ENCODE results near the gene SHISAL1. TPM values are rescaled to one million over a fixed set of nuclear protein-coding genes. Genes with fewer than 3 reads are reported as not detected.

Gene SHISAL1
- total and polyA plus RNA-seq, 2 donors (not counting 1 experiment from before 2014, with no cell fraction given) = not detected

DNA sequence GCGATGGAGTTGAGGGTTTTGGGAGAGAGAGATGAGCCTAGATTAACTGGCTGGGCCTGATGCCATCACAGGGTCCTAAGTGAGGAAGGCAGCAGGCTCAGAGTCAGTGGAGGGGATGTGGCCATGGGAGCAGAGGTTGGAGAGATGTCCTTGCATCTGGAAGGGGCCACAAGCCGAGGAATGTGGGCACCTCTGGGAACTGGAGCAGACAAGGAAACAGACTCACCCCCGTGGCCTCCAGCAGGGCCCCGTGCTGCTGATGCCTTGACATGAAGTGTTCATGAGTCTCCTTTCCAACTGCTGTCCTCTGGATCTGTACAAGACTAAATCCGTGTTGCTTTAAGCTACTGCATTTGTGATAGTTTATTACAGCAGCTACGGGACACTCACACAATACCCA is 49.2 kb downstream of the SHISAL1 start:
- no peak overlapping the region for H3K27ac Mint-ChIP-seq
- intact Hi-C loops (cut with micrococcal nuclease) = no loop called here
- no peaks in the 10 kb centered on the region for H4K20me1 ChIP-seq (ENCODE audit: control insufficient read depth, insufficient read depth, low read length, poor library complexity, severe bottlenecking)
- no peaks in the 10 kb centered on the region for H3K27me3 ChIP-seq (replicated peaks in 1 of 4; ENCODE audit: control extremely low read depth in 1 of 4, control insufficient read depth in 3 of 4, insufficient read depth in 4 of 4, low read length in 3 of 4)
- ATAC-seq (ENCODE audit: low read depth) (no peak), DNase-seq (no peak)
- no peak overlapping the region for H3K4me3 Mint-ChIP-seq
- peaks cover 25% of the 10 kb centered on the region for H3K27me3 Mint-ChIP-seq
- no peak overlapping the region for H3K9ac ChIP-seq (ENCODE audit: low read length)
- H3K9me3 ChIP-seq (ENCODE audit: control extremely low read depth in 1 of 3, control insufficient read depth in 2 of 3, insufficient read depth in 1 of 3, low read length in 2 of 3) = peaks cover 0 to 3% (median 0%) of the 10 kb centered on the region in 3 donors
- no peaks in the 10 kb centered on the region for H3K4me1 Mint-ChIP-seq
- H2AFZ ChIP-seq (ENCODE audit: insufficient read depth, low read depth, low read length, poor library complexity, severe bottlenecking) = no peak overlapping the region
- H3K4me3 ChIP-seq (ENCODE audit: control extremely low read depth in 1 of 5, extremely low read depth in 1 of 5, insufficient read depth in 1 of 5, low read depth in 2 of 5, low read length in 4 of 5) = no peak overlapping the region
- no peaks in the 10 kb centered on the region for H3K9me3 Mint-ChIP-seq (ENCODE audit: insufficient read depth)
- POLR2A ChIA-PET = no interaction called here
- no peak overlapping the region for H3K4me2 ChIP-seq (replicated peaks; ENCODE audit: low read depth, low read length, poor library complexity, severe bottlenecking)
- TF ChIP-seq, protein P1, sequence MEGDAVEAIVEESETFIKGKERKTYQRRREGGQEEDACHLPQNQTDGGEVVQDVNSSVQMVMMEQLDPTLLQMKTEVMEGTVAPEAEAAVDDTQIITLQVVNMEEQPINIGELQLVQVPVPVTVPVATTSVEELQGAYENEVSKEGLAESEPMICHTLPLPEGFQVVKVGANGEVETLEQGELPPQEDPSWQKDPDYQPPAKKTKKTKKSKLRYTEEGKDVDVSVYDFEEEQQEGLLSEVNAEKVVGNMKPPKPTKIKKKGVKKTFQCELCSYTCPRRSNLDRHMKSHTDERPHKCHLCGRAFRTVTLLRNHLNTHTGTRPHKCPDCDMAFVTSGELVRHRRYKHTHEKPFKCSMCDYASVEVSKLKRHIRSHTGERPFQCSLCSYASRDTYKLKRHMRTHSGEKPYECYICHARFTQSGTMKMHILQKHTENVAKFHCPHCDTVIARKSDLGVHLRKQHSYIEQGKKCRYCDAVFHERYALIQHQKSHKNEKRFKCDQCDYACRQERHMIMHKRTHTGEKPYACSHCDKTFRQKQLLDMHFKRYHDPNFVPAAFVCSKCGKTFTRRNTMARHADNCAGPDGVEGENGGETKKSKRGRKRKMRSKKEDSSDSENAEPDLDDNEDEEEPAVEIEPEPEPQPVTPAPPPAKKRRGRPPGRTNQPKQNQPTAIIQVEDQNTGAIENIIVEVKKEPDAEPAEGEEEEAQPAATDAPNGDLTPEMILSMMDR (IDR thresholded peaks at IDR 0.05) = no peak
- TF ChIP-seq EZH2 (IDR thresholded peaks at IDR 0.05; ENCODE audit: borderline replicate concordance, insufficient read depth, low read depth, low read length, poor library complexity, severe bottlenecking) = no peak
- H3K4me1 ChIP-seq (ENCODE audit: control insufficient read depth in 2 of 2, insufficient read depth in 2 of 2, low read length in 2 of 2) = no peaks in the 10 kb centered on the region
- WGBS (ENCODE audit: insufficient coverage) = 100% methylated on average over 4 of the region's 6 CpGs
- H3K36me3 ChIP-seq (replicated peaks in 1 of 2; ENCODE audit: control extremely low read depth in 1 of 2, control insufficient read depth in 1 of 2, extremely low read depth in 1 of 2, insufficient read depth in 2 of 2, low read length in 1 of 2) = no peaks in the 10 kb centered on the region
- H3K27ac ChIP-seq (ENCODE audit: low read length in 2 of 2) = no peak overlapping the region
- H3K79me2 ChIP-seq (ENCODE audit: control insufficient read depth, insufficient read depth, low read length) = no peaks in the 10 kb centered on the region
- CTCF ChIA-PET = no interaction called here

DNA sequence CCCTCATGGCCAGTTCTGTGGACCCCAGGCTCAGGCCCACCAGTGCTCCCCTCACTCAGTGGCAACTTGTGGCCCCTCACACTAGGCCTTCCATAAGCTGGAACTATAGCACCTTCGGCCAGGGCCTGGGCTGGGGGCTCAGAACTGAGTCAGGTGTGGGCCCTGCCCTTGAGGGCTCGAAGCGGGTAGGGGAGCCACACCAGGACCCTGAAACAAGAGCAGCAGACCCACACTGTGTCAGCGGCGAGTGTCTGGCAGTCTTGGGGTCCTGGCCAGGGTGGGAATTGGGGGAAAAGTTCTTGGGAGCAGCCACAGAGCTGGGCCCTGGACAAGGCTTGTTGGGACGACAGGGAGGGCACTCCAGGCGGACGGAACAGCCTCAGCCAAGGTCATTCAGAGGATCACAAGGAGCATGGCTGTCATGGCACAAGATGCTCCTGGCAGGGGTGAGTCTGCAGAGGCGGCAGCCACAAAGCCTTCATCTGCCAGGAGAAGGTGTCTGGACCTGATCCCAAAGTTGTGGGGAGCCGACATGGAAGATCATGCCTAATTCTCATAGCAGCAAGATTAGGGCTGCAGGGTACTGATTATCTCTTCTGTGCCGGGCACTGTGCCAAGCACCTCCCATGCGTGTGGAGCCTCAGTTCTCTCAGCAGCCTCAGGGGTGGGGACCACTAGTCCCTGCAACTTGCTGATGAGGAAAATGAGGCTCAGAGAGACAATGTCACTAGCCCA is 50.7 kb downstream of the SHISAL1 start:
- Histone ChIP-seq H4K20me1 (ENCODE audit: control insufficient read depth, insufficient read depth, low read length, poor library complexity, severe bottlenecking) (no peaks in the 10 kb centered on the region), H3K4me1 (ENCODE audit: control insufficient read depth in 2 of 2, insufficient read depth in 2 of 2, low read length in 2 of 2) (no peaks in the 10 kb centered on the region), H3K79me2 (ENCODE audit: control insufficient read depth, insufficient read depth, low read length) (no peaks in the 10 kb centered on the region), H3K36me3 (replicated peaks in 1 of 2; ENCODE audit: control extremely low read depth in 1 of 2, control insufficient read depth in 1 of 2, extremely low read depth in 1 of 2, insufficient read depth in 2 of 2, low read length in 1 of 2) (no peaks in the 10 kb centered on the region), H3K27ac (ENCODE audit: low read length in 2 of 2) (no peak overlapping the region), H3K4me3 (ENCODE audit: control extremely low read depth in 1 of 5, extremely low read depth in 1 of 5, insufficient read depth in 1 of 5, low read depth in 2 of 5, low read length in 4 of 5) (no peak overlapping the region), H3K4me2 (replicated peaks; ENCODE audit: low read depth, low read length, poor library complexity, severe bottlenecking) (no peak overlapping the region), H3K9me3 (ENCODE audit: control extremely low read depth in 1 of 3, control insufficient read depth in 2 of 3, insufficient read depth in 1 of 3, low read length in 2 of 3) (peaks cover 0 to 3% (median 0%) of the 10 kb centered on the region in 3 donors), H3K27me3 (replicated peaks in 1 of 4; ENCODE audit: control extremely low read depth in 1 of 4, control insufficient read depth in 3 of 4, insufficient read depth in 4 of 4, low read length in 3 of 4) (no peaks in the 10 kb centered on the region), H2AFZ (ENCODE audit: insufficient read depth, low read depth, low read length, poor library complexity, severe bottlenecking) (no peak overlapping the region), H3K9ac (ENCODE audit: low read length) (no peak overlapping the region)
- intact Hi-C loops (cut with micrococcal nuclease) = no loop called here
- no peak overlapping the region for H3K4me3 Mint-ChIP-seq
- peaks cover 29% of the 10 kb centered on the region for H3K27me3 Mint-ChIP-seq
- ChIA-PET CTCF (no interaction called here), POLR2A (no interaction called here)
- TF ChIP-seq, protein P1 (IDR thresholded peaks at IDR 0.05) = no peak
- no peak for TF ChIP-seq EZH2 (IDR thresholded peaks at IDR 0.05; ENCODE audit: borderline replicate concordance, insufficient read depth, low read depth, low read length, poor library complexity, severe bottlenecking)
- no peak overlapping the region for H3K27ac Mint-ChIP-seq
- ATAC-seq (ENCODE audit: low read depth) (no peak), DNase-seq (no peak)
- no peaks in the 10 kb centered on the region for H3K4me1 Mint-ChIP-seq
- no peaks in the 10 kb centered on the region for H3K9me3 Mint-ChIP-seq (ENCODE audit: insufficient read depth)
- WGBS (ENCODE audit: insufficient coverage) = 94% methylated on average over 12 of the region's 12 CpGs
